DND-41 (cell line): ENCODE data around the gene PACS2.

Experiments used
- ATAC-seq: fragments of 200-7000 bp; cut with Tn5 transposase; 3 replicates; pipeline ENCODE4 v1.9.1; 2021; ENCODE audit warnings: low read depth; ENCODE audit not compliant: insufficient read depth
- DNase-seq: peaks from one replicate; pipeline ENCODE4 v3.0.0-alpha.2; 2020
- H2AFZ ChIP-seq: 2 replicates; pipeline ENCODE4 v1.6.0; 2012; ENCODE audit warnings: low read depth, low read length
- H3K27ac ChIP-seq: 2 replicates; pipeline ENCODE4 v1.5.1; 2012; ENCODE audit warnings: low read length, inconsistent platforms
- H3K27me3 ChIP-seq: fragments of 200-600 bp; sonication (generic); 2 replicates; pipeline ENCODE4 v1.6.0; 2012; ENCODE audit warnings: low read length, mild to moderate bottlenecking, inconsistent platforms; ENCODE audit not compliant: insufficient read depth, poor library complexity
- H3K36me3 ChIP-seq: 2 replicates; pipeline ENCODE4 v1.5.1; 2012; ENCODE audit warnings: low read length, inconsistent platforms; ENCODE audit not compliant: insufficient read depth
- H3K4me1 ChIP-seq: 2 replicates; pipeline ENCODE4 v1.5.1; 2012; ENCODE audit warnings: mild to moderate bottlenecking, low read length; ENCODE audit not compliant: insufficient read depth
- H3K4me2 ChIP-seq: 2 replicates; pipeline ENCODE4 v1.6.0; 2012; ENCODE audit warnings: mild to moderate bottlenecking, moderate library complexity, low read length, inconsistent platforms; ENCODE audit not compliant: insufficient read depth
- H3K4me3 ChIP-seq, 2 experiments: fragments of 200-600 bp in 1 of 2; shearing (Covaris generic) in 1 of 2; 2 replicates each; pipeline ENCODE4 v1.5.1; 2012 to 2016; ENCODE audit warnings: inconsistent platforms in 2 of 2, low read length in 2 of 2, mild to moderate bottlenecking in 2 of 2, low read depth in 1 of 2, moderate library complexity in 1 of 2
- H3K79me2 ChIP-seq: 2 replicates; pipeline ENCODE4 v1.6.0; 2012; ENCODE audit warnings: low read length, inconsistent platforms; ENCODE audit not compliant: insufficient read depth
- H3K9ac ChIP-seq: 2 replicates; pipeline ENCODE4 v1.6.0; 2012; ENCODE audit warnings: low read depth, mild to moderate bottlenecking, inconsistent platforms, low read length, moderate library complexity
- H3K9me3 ChIP-seq: 2 replicates; pipeline ENCODE4 v1.5.1; 2012; ENCODE audit warnings: low read length, moderate library complexity, mild to moderate bottlenecking, inconsistent platforms; ENCODE audit not compliant: insufficient read depth, severe bottlenecking
- H4K20me1 ChIP-seq: 2 replicates; pipeline ENCODE4 v1.6.0; 2012; ENCODE audit warnings: low read length; ENCODE audit not compliant: insufficient read depth
- CTCF ChIP-seq: IDR thresholded peaks from 2 replicates; pipeline ENCODE4 v1.5.1; 2012; ENCODE audit warnings: borderline replicate concordance, low read length, moderate library complexity, mild to moderate bottlenecking; ENCODE audit not compliant: poor library complexity, severe bottlenecking; ENCODE audit errors: extremely low read depth
- EZH2 ChIP-seq: IDR thresholded peaks from 3 replicates; pipeline ENCODE4 v1.6.1; 2012; ENCODE audit warnings: borderline replicate concordance, low read depth, mild to moderate bottlenecking, moderate library complexity, low read length, inconsistent platforms; ENCODE audit not compliant: severe bottlenecking

Gene PACS2

GRCh38 chr14:105269405-105269804 lies 45.1 kb upstream of the PACS2 start:
- H3K27ac ChIP-seq, result no peak overlapping the region
- H3K27me3 ChIP-seq, result no peaks in the 10 kb centered on the region
- H4K20me1 ChIP-seq, result peaks cover 50% of the 10 kb centered on the region
- no peak for TF ChIP-seq EZH2
- no peak for TF ChIP-seq CTCF
- H2AFZ ChIP-seq, result no peak overlapping the region
- DNase-seq, result no peak
- no peak overlapping the region for H3K9ac ChIP-seq
- H3K79me2 ChIP-seq, result peaks cover 37% of the 10 kb centered on the region
- no peaks in the 10 kb centered on the region for H3K4me1 ChIP-seq
- no peak for ATAC-seq
- H3K4me2 ChIP-seq, result no peak overlapping the region
- H3K36me3 ChIP-seq, result peaks cover 23% of the 10 kb centered on the region
- H3K4me3 ChIP-seq, result no peak overlapping the region
- H3K9me3 ChIP-seq, result no peaks in the 10 kb centered on the region

- H2AFZ ChIP-seq, result no peak overlapping the region
- no peak overlapping the region for H3K9ac ChIP-seq
- H3K27me3 ChIP-seq, result no peaks in the 10 kb centered on the region
- no peak overlapping the region for H3K4me2 ChIP-seq
- no peak overlapping the region for H3K4me3 ChIP-seq
- ATAC-seq (no peak), DNase-seq (no peak)
- no peak overlapping the region; the same call in 1 of the 2 replicates for H3K27ac ChIP-seq
- no peaks in the 10 kb centered on the region for H3K9me3 ChIP-seq
- H3K36me3 ChIP-seq, result peaks cover 20% of the 10 kb centered on the region
- H3K4me1 ChIP-seq, result no peaks in the 10 kb centered on the region
- no peak for TF ChIP-seq EZH2
- TF ChIP-seq CTCF, result no peak
- H4K20me1 ChIP-seq, result peaks cover 63% of the 10 kb centered on the region
- H3K79me2 ChIP-seq, result peaks cover 50% of the 10 kb centered on the region
These were observed 43.2 kb upstream of the PACS2 start for GRCh38 chr14:105271224-105271890.

GRCh38 chr14:105272623-105273022 lies 41.9 kb upstream of the PACS2 start:
- Histone ChIP-seq H3K79me2 (peaks cover 52% of the 10 kb centered on the region), H2AFZ (no peak overlapping the region), H3K9ac (no peak overlapping the region), H3K36me3 (peaks cover 18% of the 10 kb centered on the region), H3K4me3 (no peak overlapping the region), H3K27ac (no peak overlapping the region), H3K4me2 (no peak overlapping the region), H3K4me1 (no peaks in the 10 kb centered on the region), H3K27me3 (no peaks in the 10 kb centered on the region), H3K9me3 (no peaks in the 10 kb centered on the region), H4K20me1 (peaks cover 61% of the 10 kb centered on the region)
- no peak for DNase-seq
- no peak for TF ChIP-seq EZH2
- no peak for TF ChIP-seq CTCF
- no peak for ATAC-seq
